ENCODE results near the gene ARHGEF6.

Gene ARHGEF6

GRCh38 chrX:136647677-136648360 lies 132.9 kb downstream of the ARHGEF6 start, which contains the start of gene CD40LG:
TSS of gene CD40LG (plus strand) at chrX:136648158. CDS start at chrX:136648249, 91 bp downstream.
- DNase-seq (ENCODE audit: low spot score), result no peak

GRCh38 chrX:136646602-136647239 lies 134.0 kb downstream of the ARHGEF6 start:
- no peak for DNase-seq (ENCODE audit: low spot score)

GRCh38 chrX:136643243-136643642 lies 137.5 kb downstream of the ARHGEF6 start:
- no peak for DNase-seq (ENCODE audit: low spot score)

- DNase-seq (ENCODE audit: low spot score), result no peak
These were observed 141.1 kb downstream of the ARHGEF6 start for GRCh38 chrX:136639506-136640176.

- no peak for DNase-seq (ENCODE audit: low spot score)
These were observed 144.6 kb downstream of the ARHGEF6 start for GRCh38 chrX:136636121-136636520.

GRCh38 chrX:136635235-136635634 lies 145.5 kb downstream of the ARHGEF6 start:
- no peak for DNase-seq (ENCODE audit: low spot score)

- no peak for DNase-seq (ENCODE audit: low spot score)
These were observed 149.9 kb downstream of the ARHGEF6 start for GRCh38 chrX:136630881-136631280.

- no peak for DNase-seq (ENCODE audit: low spot score)
These were observed 151.5 kb downstream of the ARHGEF6 start for GRCh38 chrX:136629084-136629750.

GRCh38 chrX:136627409-136627808 lies 153.3 kb downstream of the ARHGEF6 start:
- DNase-seq (ENCODE audit: low spot score), result no peak

- DNase-seq (ENCODE audit: low spot score), result no peak
These were observed 153.8 kb downstream of the ARHGEF6 start for GRCh38 chrX:136626891-136627290.

- DNase-seq (ENCODE audit: low spot score), result no peak
These were observed 154.5 kb downstream of the ARHGEF6 start for GRCh38 chrX:136626237-136626636.

- no peak for DNase-seq (ENCODE audit: low spot score)
These were observed 155.5 kb downstream of the ARHGEF6 start for GRCh38 chrX:136625246-136625645.

- no peak for DNase-seq (ENCODE audit: low spot score)
These were observed 157.3 kb downstream of the ARHGEF6 start for GRCh38 chrX:136623396-136623795.

- no peak for DNase-seq (ENCODE audit: low spot score)
These were observed 158.2 kb downstream of the ARHGEF6 start for GRCh38 chrX:136622568-136622967.

GRCh38 chrX:136620780-136621179 lies 160.0 kb downstream of the ARHGEF6 start:
- DNase-seq (ENCODE audit: low spot score), result no peak

GRCh38 chrX:136619899-136620505 lies 160.7 kb downstream of the ARHGEF6 start:
- no peak for DNase-seq (ENCODE audit: low spot score)

GRCh38 chrX:136616987-136617685 lies 163.6 kb downstream of the ARHGEF6 start:
- no peak for DNase-seq (ENCODE audit: low spot score)

Data from D341Med (cell line).